Measurements from ENCODE around the gene MTOR.

MTOR gene

GRCh38 chr1:11072216-11072917, 190.0 kb downstream of the MTOR start:
- DNase-seq: no peak
- no peak for TF ChIP-seq CTCF (IDR thresholded peaks at IDR 0.05)
- Mint-ChIP-seq H3K9me3 (no peaks in the 10 kb centered on the region), H3K4me3 (no peak overlapping the region), H3K27me3 (ENCODE audit: low read depth, poor library complexity) (no peaks in the 10 kb centered on the region), H3K36me3 (ENCODE audit: low read depth) (peaks cover 74% of the 10 kb centered on the region), H3K4me1 (peaks cover 6% of the 10 kb centered on the region), H3K27ac (no peak overlapping the region)

GRCh38 chr1:11071463-11072215, 190.7 kb downstream of the MTOR start:
- DNase-seq: no peak
- Mint-ChIP-seq H3K4me1 (peaks cover 6% of the 10 kb centered on the region), H3K27ac (peak overlapping the region; percentile 94), H3K36me3 (ENCODE audit: low read depth) (peaks cover 74% of the 10 kb centered on the region), H3K27me3 (ENCODE audit: low read depth, poor library complexity) (no peaks in the 10 kb centered on the region), H3K4me3 (no peak overlapping the region), H3K9me3 (no peaks in the 10 kb centered on the region)
- no peak for TF ChIP-seq CTCF (IDR thresholded peaks at IDR 0.05)

- Mint-ChIP-seq H3K27ac (no peak overlapping the region), H3K9me3 (no peaks in the 10 kb centered on the region), H3K27me3 (ENCODE audit: low read depth, poor library complexity) (no peaks in the 10 kb centered on the region), H3K36me3 (ENCODE audit: low read depth) (peaks cover 74% of the 10 kb centered on the region), H3K4me1 (peaks cover 6% of the 10 kb centered on the region), H3K4me3 (no peak overlapping the region)
- DNase-seq: no peak
- no peak for TF ChIP-seq CTCF (IDR thresholded peaks at IDR 0.05)
These were observed 191.5 kb downstream of the MTOR start for GRCh38 chr1:11070876-11071275.

- H3K4me3 Mint-ChIP-seq: no peak overlapping the region
- TF ChIP-seq CTCF (IDR thresholded peaks at IDR 0.05): no peak
- H3K36me3 Mint-ChIP-seq (ENCODE audit: low read depth): peaks cover 79% of the 10 kb centered on the region
- H3K9me3 Mint-ChIP-seq: no peaks in the 10 kb centered on the region
- DNase-seq: no peak
- H3K4me1 Mint-ChIP-seq: peaks cover 6% of the 10 kb centered on the region
- H3K27ac Mint-ChIP-seq: peak overlapping the region; percentile 94
- no peaks in the 10 kb centered on the region for H3K27me3 Mint-ChIP-seq (ENCODE audit: low read depth, poor library complexity)
These were observed 193.5 kb downstream of the MTOR start for GRCh38 chr1:11068600-11069473.

GRCh38 chr1:11067716-11068599, 194.4 kb downstream of the MTOR start:
- Mint-ChIP-seq H3K4me1 (peaks cover 6% of the 10 kb centered on the region), H3K27me3 (ENCODE audit: low read depth, poor library complexity) (no peaks in the 10 kb centered on the region), H3K36me3 (ENCODE audit: low read depth) (peaks cover 85% of the 10 kb centered on the region), H3K4me3 (no peak overlapping the region), H3K27ac (peak overlapping the region; percentile 94), H3K9me3 (no peaks in the 10 kb centered on the region)
- no peak for DNase-seq
- no peak for TF ChIP-seq CTCF (IDR thresholded peaks at IDR 0.05)
